ENCODE results near the gene NDOR1. TPM values are rescaled to one million over a fixed set of nuclear protein-coding genes. Genes with fewer than 3 reads are reported as not detected.

NDOR1 gene
- total RNA-seq, 2 donors from 2014 or later: 17.1 to 22.7 TPM

DNA sequence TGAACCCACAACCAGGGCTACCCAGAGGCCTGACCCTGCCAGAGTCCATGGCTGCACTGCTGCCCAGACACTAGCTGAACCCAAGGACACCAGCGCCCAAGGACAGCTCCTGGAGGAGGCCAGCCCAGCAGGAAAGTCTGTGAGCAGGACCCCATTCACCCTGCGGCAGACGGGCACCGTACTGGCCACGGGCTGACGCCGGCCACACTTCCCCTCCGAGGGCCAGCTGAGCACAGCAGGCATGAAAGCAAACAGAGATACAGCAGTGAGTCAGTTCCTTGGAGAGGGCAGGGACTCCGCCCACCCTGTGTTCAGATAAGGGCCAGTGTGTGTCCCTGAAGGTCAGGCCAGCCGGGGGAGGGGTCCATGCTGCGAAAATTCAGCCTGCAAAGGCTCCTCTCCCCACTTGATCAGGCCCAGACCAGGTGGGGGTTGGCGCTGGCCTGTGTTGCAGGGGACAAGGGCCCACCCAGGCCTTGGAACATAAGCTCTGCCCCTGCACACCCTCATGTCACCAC, 13.3 kb downstream of the NDOR1 start:
- Histone ChIP-seq H3K9me3 (no peaks in the 10 kb centered on the region), H3K4me3 (no peak overlapping the region), H3K27ac (peak overlapping the region; percentile 79 to 84 (median 82)), H3K27me3 (no peaks in the 10 kb centered on the region), H3K36me3 (replicated peaks in 1 of 2; ENCODE audit: insufficient read depth in 1 of 2, low read depth in 2 of 2) (no peaks in the 10 kb centered on the region), H3K4me1 (peaks cover 55% of the 10 kb centered on the region)
- peak; percentile 54 for ATAC-seq
- WGBS, 2 donors: 13 to 31% methylated on average over 3 to 12 of the region's 12 CpGs
- DNase-seq: peak; percentile 83 to 92 (median 92)
- intact Hi-C loops (cut with DNase I): no loop called here
- no peak for TF ChIP-seq CTCF (IDR thresholded peaks at IDR 0.05)
- TF ChIP-seq POLR2A (IDR thresholded peaks at IDR 0.05): peak; percentile 71 to 79 (median 77)

DNA sequence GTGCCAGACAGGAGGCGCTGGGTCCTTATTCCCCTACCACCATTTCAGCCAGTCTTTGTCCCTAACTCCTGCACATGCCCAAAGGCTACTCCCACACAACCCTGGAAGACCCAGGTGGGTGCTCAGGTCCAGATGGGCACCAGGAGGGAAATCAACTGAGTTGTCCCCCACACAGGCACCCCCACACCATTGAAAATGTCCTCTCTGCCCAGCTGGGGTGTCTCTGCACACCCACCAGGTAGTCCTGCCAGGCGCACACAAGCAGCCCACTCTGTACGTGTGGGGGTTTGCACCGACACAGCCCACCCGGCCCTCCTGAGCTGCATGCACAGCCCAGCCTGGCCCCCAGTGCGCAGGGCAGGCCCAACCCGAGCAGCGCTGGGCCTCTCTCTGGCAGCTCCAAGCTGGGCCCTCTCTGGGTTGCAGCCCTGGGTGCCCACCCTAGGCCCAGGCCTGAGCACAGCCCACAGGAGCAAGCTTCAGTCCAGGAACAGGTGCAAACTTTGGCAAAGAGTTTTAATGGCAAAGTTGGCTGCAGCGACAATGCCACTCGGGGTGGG, 14.3 kb downstream of the NDOR1 start:
- peak overlapping the region in 2 of 4 donors; percentile 0 to 79 for H3K27ac ChIP-seq
- H3K4me1 ChIP-seq: peaks cover 61% of the 10 kb centered on the region
- TF ChIP-seq POLR2A (IDR thresholded peaks at IDR 0.05) (no peak), CTCF (IDR thresholded peaks at IDR 0.05) (no peak)
- H3K9me3 ChIP-seq: no peaks in the 10 kb centered on the region
- DNase-seq: no peak
- no peak for ATAC-seq
- intact Hi-C loops (cut with DNase I): no loop called here
- no peaks in the 10 kb centered on the region for H3K27me3 ChIP-seq
- 84 to 86% methylated on average over 5 to 10 of the region's 10 CpGs for WGBS, 2 donors
- H3K4me3 ChIP-seq: no peak overlapping the region
- H3K36me3 ChIP-seq (replicated peaks in 1 of 2; ENCODE audit: insufficient read depth in 1 of 2, low read depth in 2 of 2): no peaks in the 10 kb centered on the region

DNA sequence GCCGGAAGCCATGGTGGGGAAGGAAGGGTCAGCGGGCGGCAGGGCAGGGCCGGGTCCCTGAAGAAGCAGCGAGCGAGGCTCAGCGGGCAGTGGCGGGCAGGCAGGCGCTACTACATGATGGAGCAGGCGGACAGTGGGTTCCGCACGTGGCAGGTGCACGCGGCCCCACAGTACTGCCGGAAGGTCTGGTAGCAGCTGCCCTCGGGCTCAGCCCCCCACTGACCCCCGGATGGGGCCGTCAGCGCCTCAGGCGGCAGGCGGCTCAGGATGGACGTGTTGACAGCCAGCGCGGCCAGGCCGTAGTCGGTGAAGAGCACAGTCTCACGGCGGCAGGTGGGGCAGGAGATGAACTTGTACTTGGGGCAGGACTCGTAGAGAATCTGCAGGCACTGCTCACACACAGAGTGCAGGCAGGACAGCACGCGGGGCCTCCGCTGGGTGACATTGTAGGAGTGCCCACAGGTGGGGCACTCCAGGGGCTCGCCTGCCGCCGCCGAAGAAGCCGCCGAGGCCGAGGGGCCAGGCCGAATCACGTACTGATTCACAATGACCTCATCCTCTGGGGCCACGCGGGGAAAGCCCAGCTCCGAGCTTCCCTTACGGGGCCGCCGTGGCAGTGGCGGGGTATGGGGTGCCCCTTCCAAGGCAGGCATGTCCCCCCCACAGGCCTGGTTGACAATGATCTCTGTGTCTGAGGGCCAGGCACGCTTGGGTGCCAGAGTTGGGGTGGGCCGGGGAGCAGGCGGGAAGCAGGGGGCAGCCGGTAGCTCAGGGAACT, 15.0 kb downstream of the NDOR1 start:
- Histone ChIP-seq H3K36me3 (replicated peaks in 1 of 2; ENCODE audit: insufficient read depth in 1 of 2, low read depth in 2 of 2) (no peaks in the 10 kb centered on the region), H3K9me3 (no peaks in the 10 kb centered on the region), H3K4me1 (peaks cover 61% of the 10 kb centered on the region), H3K27ac (peak overlapping the region in 1 of 4 donors; percentile 79), H3K4me3 (no peak overlapping the region), H3K27me3 (no peaks in the 10 kb centered on the region)
- TF ChIP-seq POLR2A (IDR thresholded peaks at IDR 0.05) (no peak), CTCF (IDR thresholded peaks at IDR 0.05) (no peak)
- 84 to 85% methylated on average over 10 to 39 of the region's 52 CpGs for WGBS, 2 donors
- ATAC-seq: no peak
- intact Hi-C loops (cut with DNase I): no loop called here
- peak in 1 of 4 donors; percentile 29 for DNase-seq

DNA sequence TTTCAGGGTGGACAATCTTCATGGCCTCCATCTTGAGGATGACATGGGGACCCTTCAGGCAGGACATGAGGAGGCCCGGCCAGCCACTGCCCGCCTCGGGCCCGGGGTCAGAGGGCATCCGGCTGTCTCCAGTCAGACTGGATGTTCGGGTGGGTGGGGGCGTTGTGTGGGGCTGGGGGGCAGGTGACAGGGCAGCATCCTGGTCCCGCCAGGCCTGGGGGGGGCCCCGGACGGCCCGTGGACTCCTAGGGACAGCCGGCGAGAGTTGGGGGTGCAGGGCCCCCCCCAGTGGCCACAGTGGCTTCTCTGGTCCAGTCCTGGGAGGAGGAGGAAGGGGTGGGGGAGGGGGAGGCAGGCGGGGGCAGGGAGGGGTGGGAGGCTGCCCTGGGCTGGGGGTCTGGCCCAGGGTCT, 15.6 kb downstream of the NDOR1 start:
- TF ChIP-seq CTCF (IDR thresholded peaks at IDR 0.05) (no peak), POLR2A (IDR thresholded peaks at IDR 0.05) (no peak)
- no peaks in the 10 kb centered on the region for H3K27me3 ChIP-seq
- no peak for DNase-seq
- no peak for ATAC-seq
- H3K9me3 ChIP-seq: no peaks in the 10 kb centered on the region
- H3K4me1 ChIP-seq: peaks cover 61% of the 10 kb centered on the region
- no peak overlapping the region for H3K4me3 ChIP-seq
- intact Hi-C loops (cut with DNase I): no loop called here
- H3K36me3 ChIP-seq (replicated peaks in 1 of 2; ENCODE audit: insufficient read depth in 1 of 2, low read depth in 2 of 2): no peaks in the 10 kb centered on the region
- H3K27ac ChIP-seq: peak overlapping the region; percentile 37 to 83 (median 57)
- 83% methylated on average over 9 of the region's 14 CpGs; no CpG with 5 or more reads in 1 of the 2 donors for WGBS, 2 donors
